ENCODE results near the gene CA11.

The CA11 gene

GRCh38 chr19:48676487-48676886 lies 30.5 kb upstream of the CA11 start:
- Histone ChIP-seq H3K27me3 (ENCODE audit: control insufficient read depth, insufficient read depth, low read length) (no peaks in the 10 kb centered on the region), H3K27ac (ENCODE audit: low read depth, low read length) (no peak overlapping the region), H3K4me1 (ENCODE audit: control insufficient read depth, insufficient read depth, low read length) (peaks cover 4% of the 10 kb centered on the region), H3K9ac (ENCODE audit: low read length) (no peak overlapping the region), H3K36me3 (ENCODE audit: control insufficient read depth, insufficient read depth, low read length) (no peaks in the 10 kb centered on the region), H3K4me3 (ENCODE audit: low read length) (no peak overlapping the region)

GRCh38 chr19:48674921-48675824 lies 29.2 kb upstream of the CA11 start:
- Histone ChIP-seq H3K4me1 (ENCODE audit: control insufficient read depth, insufficient read depth, low read length) (peaks cover 4% of the 10 kb centered on the region), H3K27me3 (ENCODE audit: control insufficient read depth, insufficient read depth, low read length) (no peaks in the 10 kb centered on the region), H3K36me3 (ENCODE audit: control insufficient read depth, insufficient read depth, low read length) (no peaks in the 10 kb centered on the region), H3K4me3 (ENCODE audit: low read length) (peak overlapping the region; percentile 3), H3K27ac (ENCODE audit: low read depth, low read length) (no peak overlapping the region), H3K9ac (ENCODE audit: low read length) (no peak overlapping the region)

GRCh38 chr19:48674216-48674809 lies 28.3 kb upstream of the CA11 start:
- H3K9ac ChIP-seq (ENCODE audit: low read length) = no peak overlapping the region
- no peak overlapping the region for H3K27ac ChIP-seq (ENCODE audit: low read depth, low read length)
- H3K36me3 ChIP-seq (ENCODE audit: control insufficient read depth, insufficient read depth, low read length) = no peaks in the 10 kb centered on the region
- no peaks in the 10 kb centered on the region for H3K27me3 ChIP-seq (ENCODE audit: control insufficient read depth, insufficient read depth, low read length)
- peaks cover 4% of the 10 kb centered on the region for H3K4me1 ChIP-seq (ENCODE audit: control insufficient read depth, insufficient read depth, low read length)
- no peak overlapping the region for H3K4me3 ChIP-seq (ENCODE audit: low read length)

- Histone ChIP-seq H3K9ac (ENCODE audit: low read length) (no peak overlapping the region), H3K27me3 (ENCODE audit: control insufficient read depth, insufficient read depth, low read length) (no peaks in the 10 kb centered on the region), H3K27ac (ENCODE audit: low read depth, low read length) (no peak overlapping the region), H3K4me1 (ENCODE audit: control insufficient read depth, insufficient read depth, low read length) (peaks cover 4% of the 10 kb centered on the region), H3K4me3 (ENCODE audit: low read length) (no peak overlapping the region), H3K36me3 (ENCODE audit: control insufficient read depth, insufficient read depth, low read length) (no peaks in the 10 kb centered on the region)
These were observed 27.6 kb upstream of the CA11 start for GRCh38 chr19:48673436-48674100.

GRCh38 chr19:48672994-48673393 lies 27.0 kb upstream of the CA11 start, which contains the start of gene NTN5:
Gene NTN5, minus strand, starts transcription at chr19:48673017. Its CDS starts 2,031 bp downstream, at chr19:48670986.
- no peak within 1 kb of the TSS for H3K9ac ChIP-seq (ENCODE audit: low read length)
- H3K27me3 ChIP-seq (ENCODE audit: control insufficient read depth, insufficient read depth, low read length) = no peaks in the 10 kb centered on the region
- H3K4me3 ChIP-seq (ENCODE audit: low read length) = no peak within 1 kb of the TSS
- no peaks in the 10 kb centered on the region for H3K36me3 ChIP-seq (ENCODE audit: control insufficient read depth, insufficient read depth, low read length)
- H3K27ac ChIP-seq (ENCODE audit: low read depth, low read length) = no peak within 1 kb of the TSS
- peaks cover 4% of the 10 kb centered on the region for H3K4me1 ChIP-seq (ENCODE audit: control insufficient read depth, insufficient read depth, low read length)

GRCh38 chr19:48671446-48671995 lies 25.5 kb upstream of the CA11 start:
- Histone ChIP-seq H3K4me3 (ENCODE audit: low read length) (no peak overlapping the region), H3K27ac (ENCODE audit: low read depth, low read length) (no peak overlapping the region), H3K27me3 (ENCODE audit: control insufficient read depth, insufficient read depth, low read length) (no peaks in the 10 kb centered on the region), H3K9ac (ENCODE audit: low read length) (no peak overlapping the region), H3K36me3 (ENCODE audit: control insufficient read depth, insufficient read depth, low read length) (no peaks in the 10 kb centered on the region), H3K4me1 (ENCODE audit: control insufficient read depth, insufficient read depth, low read length) (peaks cover 4% of the 10 kb centered on the region)

GRCh38 chr19:48670699-48671445 lies 24.9 kb upstream of the CA11 start:
- Histone ChIP-seq H3K36me3 (ENCODE audit: control insufficient read depth, insufficient read depth, low read length) (no peaks in the 10 kb centered on the region), H3K27me3 (ENCODE audit: control insufficient read depth, insufficient read depth, low read length) (no peaks in the 10 kb centered on the region), H3K4me1 (ENCODE audit: control insufficient read depth, insufficient read depth, low read length) (peaks cover 4% of the 10 kb centered on the region), H3K4me3 (ENCODE audit: low read length) (no peak overlapping the region), H3K27ac (ENCODE audit: low read depth, low read length) (no peak overlapping the region), H3K9ac (ENCODE audit: low read length) (no peak overlapping the region)

GRCh38 chr19:48669903-48670668 lies 24.1 kb upstream of the CA11 start:
- Histone ChIP-seq H3K27me3 (ENCODE audit: control insufficient read depth, insufficient read depth, low read length) (no peaks in the 10 kb centered on the region), H3K27ac (ENCODE audit: low read depth, low read length) (no peak overlapping the region), H3K9ac (ENCODE audit: low read length) (no peak overlapping the region), H3K36me3 (ENCODE audit: control insufficient read depth, insufficient read depth, low read length) (no peaks in the 10 kb centered on the region), H3K4me1 (ENCODE audit: control insufficient read depth, insufficient read depth, low read length) (peaks cover 2% of the 10 kb centered on the region), H3K4me3 (ENCODE audit: low read length) (no peak overlapping the region)

- Histone ChIP-seq H3K36me3 (ENCODE audit: control insufficient read depth, insufficient read depth, low read length) (no peaks in the 10 kb centered on the region), H3K4me3 (ENCODE audit: low read length) (no peak overlapping the region), H3K27ac (ENCODE audit: low read depth, low read length) (no peak overlapping the region), H3K27me3 (ENCODE audit: control insufficient read depth, insufficient read depth, low read length) (no peaks in the 10 kb centered on the region), H3K4me1 (ENCODE audit: control insufficient read depth, insufficient read depth, low read length) (no peaks in the 10 kb centered on the region), H3K9ac (ENCODE audit: low read length) (no peak overlapping the region)
These were observed 22.8 kb upstream of the CA11 start for GRCh38 chr19:48668761-48669160.

GRCh38 chr19:48668332-48668731 lies 22.3 kb upstream of the CA11 start:
- no peak overlapping the region for H3K4me3 ChIP-seq (ENCODE audit: low read length)
- H3K27ac ChIP-seq (ENCODE audit: low read depth, low read length) = no peak overlapping the region
- H3K36me3 ChIP-seq (ENCODE audit: control insufficient read depth, insufficient read depth, low read length) = no peaks in the 10 kb centered on the region
- H3K4me1 ChIP-seq (ENCODE audit: control insufficient read depth, insufficient read depth, low read length) = no peaks in the 10 kb centered on the region
- no peaks in the 10 kb centered on the region for H3K27me3 ChIP-seq (ENCODE audit: control insufficient read depth, insufficient read depth, low read length)
- no peak overlapping the region for H3K9ac ChIP-seq (ENCODE audit: low read length)

- Histone ChIP-seq H3K4me1 (ENCODE audit: control insufficient read depth, insufficient read depth, low read length) (peaks cover 3% of the 10 kb centered on the region), H3K27me3 (ENCODE audit: control insufficient read depth, insufficient read depth, low read length) (no peaks in the 10 kb centered on the region), H3K36me3 (ENCODE audit: control insufficient read depth, insufficient read depth, low read length) (no peaks in the 10 kb centered on the region), H3K9ac (ENCODE audit: low read length) (no peak overlapping the region), H3K27ac (ENCODE audit: low read depth, low read length) (no peak overlapping the region), H3K4me3 (ENCODE audit: low read length) (no peak overlapping the region)
These were observed 19.8 kb upstream of the CA11 start for GRCh38 chr19:48665786-48666185.

Measured in rectal smooth muscle tissue (tissue), 1 donor.